WTC11 (cell line): ENCODE measurements around the gene MOB3B. TPM values are rescaled to one million over a fixed set of nuclear protein-coding genes. Genes with fewer than 3 reads are reported as not detected.

Source experiments
- ATAC-seq: fragments of 200-7000 bp; cut with Tn5 transposase; 2 replicates; pipeline ENCODE4 v1.10.0; 2021; ENCODE audit warnings: mild to moderate bottlenecking, moderate library complexity
- CTCF ChIA-PET: fragments of 300-600 bp; sonication (Branson Sonifier 250); formaldehyde crosslinking; loops from one replicate; lab custom pipeline; 2021; ENCODE audit warnings: antibody characterized with exemption; lab: Charles Lee
- POLR2A ChIA-PET: fragments of 350-600 bp; sonication (Branson Sonifier 250); formaldehyde crosslinking; loops from one replicate; lab custom pipeline; 2021; ENCODE audit warnings: antibody characterized with exemption; lab: Charles Lee
- DNase-seq: peaks from one replicate; pipeline ENCODE4 v3.0.0; 2021; ENCODE audit warnings: low spot score
- H3K27ac Mint-ChIP-seq: 2 replicates; pipeline ENCODE4 v1.8.0; 2021; ENCODE audit warnings: mixed read lengths
- H3K27me3 Mint-ChIP-seq: 2 replicates; pipeline ENCODE4 v1.8.0; 2021; ENCODE audit warnings: low read depth, mild to moderate bottlenecking, moderate library complexity, mixed read lengths
- H3K36me3 Mint-ChIP-seq: 2 replicates; pipeline ENCODE4 v1.8.0; 2021; ENCODE audit warnings: mixed read lengths
- H3K4me1 Mint-ChIP-seq: 2 replicates; pipeline ENCODE4 v1.8.0; 2022; ENCODE audit warnings: mixed read lengths
- H3K4me3 Mint-ChIP-seq: 2 replicates; pipeline ENCODE4 v1.8.0; 2021; ENCODE audit warnings: mild to moderate bottlenecking, moderate library complexity, mixed read lengths
- H3K9me3 Mint-ChIP-seq: 2 replicates; pipeline ENCODE4 v1.8.0; 2021; ENCODE audit warnings: mixed read lengths
- ARID4B ChIP-seq: sonication (generic); formaldehyde crosslinking; IDR thresholded peaks from 2 replicates; pipeline ENCODE4 v1.8.0; 2023; ENCODE audit warnings: missing genetic modification reagents, mild to moderate bottlenecking, borderline replicate concordance
- ATF3 ChIP-seq: sonication (generic); formaldehyde crosslinking; conservative IDR thresholded peaks from 2 replicates; pipeline ENCODE4 v1.8.1; 2022; ENCODE audit warnings: mild to moderate bottlenecking, missing genetic modification reagents
- CDX4 ChIP-seq: fragments of 250-450 bp; sonication (Bioruptor Pico); IDR thresholded peaks from 2 replicates; pipeline ENCODE4 v1.9.0; 2021; ENCODE audit warnings: moderate library complexity, mild to moderate bottlenecking, inconsistent platforms, borderline replicate concordance
- CREB1 ChIP-seq: sonication (generic); formaldehyde crosslinking; IDR thresholded peaks from 2 replicates; pipeline ENCODE4 v1.8.0; 2023; ENCODE audit warnings: mild to moderate bottlenecking, missing genetic modification reagents
- CREM ChIP-seq: sonication (generic); formaldehyde crosslinking; IDR thresholded peaks from 2 replicates; pipeline ENCODE4 v1.8.1; 2022; ENCODE audit warnings: mild to moderate bottlenecking, missing genetic modification reagents, moderate library complexity
- FOXK1 ChIP-seq: sonication (generic); formaldehyde crosslinking; IDR thresholded peaks from 2 replicates; pipeline ENCODE4 v1.8.0; 2022; ENCODE audit warnings: mild to moderate bottlenecking, moderate library complexity, missing genetic modification reagents
- FOXP1 ChIP-seq: sonication (generic); formaldehyde crosslinking; IDR thresholded peaks from 2 replicates; pipeline ENCODE4 v1.8.0; 2022; ENCODE audit warnings: missing genetic modification reagents, mild to moderate bottlenecking, moderate library complexity, borderline replicate concordance
- GRHL2 ChIP-seq: fragments of 250-450 bp; sonication (Bioruptor Pico); IDR thresholded peaks from 2 replicates; pipeline ENCODE4 v1.8.0; 2022; ENCODE audit warnings: mild to moderate bottlenecking, moderate library complexity; ENCODE audit not compliant: insufficient replicate concordance, severe bottlenecking
- GTF2I ChIP-seq: fragments of 250-450 bp; sonication (Bioruptor Pico); conservative IDR thresholded peaks from 2 replicates; pipeline ENCODE4 v1.4.0; 2021; ENCODE audit warnings: mild to moderate bottlenecking
- JUN ChIP-seq: sonication (generic); formaldehyde crosslinking; IDR thresholded peaks from 2 replicates; pipeline ENCODE4 v1.8.0; 2023; ENCODE audit warnings: mild to moderate bottlenecking, missing genetic modification reagents
- MXD4 ChIP-seq: fragments of 250-450 bp; sonication (Bioruptor Pico); IDR thresholded peaks from 2 replicates; pipeline ENCODE4 v1.8.0; 2021; ENCODE audit warnings: mild to moderate bottlenecking, moderate library complexity, borderline replicate concordance
- NR1H2 ChIP-seq: sonication (generic); formaldehyde crosslinking; IDR thresholded peaks from 2 replicates; pipeline ENCODE4 v1.9.0; 2021; ENCODE audit warnings: mild to moderate bottlenecking, moderate library complexity, missing genetic modification reagents
- OVOL2 ChIP-seq: fragments of 250-450 bp; sonication (Bioruptor Pico); IDR thresholded peaks from 2 replicates; pipeline ENCODE4 v1.9.0; 2021; ENCODE audit warnings: mild to moderate bottlenecking, borderline replicate concordance
- PRDM15 ChIP-seq: sonication (generic); formaldehyde crosslinking; IDR thresholded peaks from 2 replicates; pipeline ENCODE4 v1.8.0; 2022; ENCODE audit warnings: missing genetic modification reagents
- SMAD4 ChIP-seq: sonication (generic); formaldehyde crosslinking; IDR thresholded peaks from 2 replicates; pipeline ENCODE4 v1.8.0; 2022; ENCODE audit warnings: mild to moderate bottlenecking, missing genetic modification reagents
- SOX15 ChIP-seq: fragments of 250-450 bp; sonication (Bioruptor Pico); IDR thresholded peaks from 2 replicates; pipeline ENCODE4 v1.9.0; 2021; ENCODE audit warnings: mild to moderate bottlenecking
- ZMAT4 ChIP-seq: fragments of 250-450 bp; sonication (Bioruptor Pico); IDR thresholded peaks from 2 replicates; pipeline ENCODE4 v1.9.0; 2021; ENCODE audit warnings: mild to moderate bottlenecking
- ZNF219 ChIP-seq: sonication (generic); formaldehyde crosslinking; IDR thresholded peaks from 2 replicates; pipeline ENCODE4 v1.8.0; 2023; ENCODE audit warnings: missing genetic modification reagents, mild to moderate bottlenecking, borderline replicate concordance
- ZNF263 ChIP-seq: sonication (generic); formaldehyde crosslinking; IDR thresholded peaks from 2 replicates; pipeline ENCODE4 v1.8.1; 2022; ENCODE audit warnings: low read depth, mild to moderate bottlenecking, moderate library complexity, missing genetic modification reagents
- ZNF317 ChIP-seq: sonication (generic); formaldehyde crosslinking; IDR thresholded peaks from 2 replicates; pipeline ENCODE4 v1.8.1; 2023; ENCODE audit warnings: low read depth, mild to moderate bottlenecking, moderate library complexity, missing genetic modification reagents, borderline replicate concordance
- ZNF512 ChIP-seq: sonication (generic); formaldehyde crosslinking; IDR thresholded peaks from 2 replicates; pipeline ENCODE4 v1.8.1; 2022; ENCODE audit warnings: missing genetic modification reagents, borderline replicate concordance
- total RNA-seq: library from RNA; stranded (reverse); gene quantifications from 3 replicates; pipeline ENCODE4 v1.2.3, GENCODE V29; 2021

MOB3B gene
- total RNA-seq, 1 experiment from 2014 or later, result 25.1 TPM

GRCh38 chr9:27536168-27536567 is 6.6 kb upstream of the MOB3B start:
- ATAC-seq, result no peak
- ChIA-PET POLR2A (interaction anchor here (1.2 kb wide), 1 partner anchor 46 kb away, joined by 3 read pairs; no protein-coding TSS in a partner anchor), CTCF (interaction anchor here (0.5 to 2.4 kb wide), 9 partner anchors 11 to 401 kb away, joined by 3 to 22 read pairs (median 4); no protein-coding TSS in a partner anchor)
- H3K4me3 Mint-ChIP-seq, result no peak overlapping the region
- TF ChIP-seq ATF3 (CRISPR knock-in tag) (no peak), CREB1 (no peak), JUN (no peak), GRHL2 (CRISPR knock-in tag) (no peak), FOXK1 (CRISPR knock-in tag) (no peak), ZNF317 (CRISPR knock-in tag) (no peak), ZNF263 (CRISPR knock-in tag) (no peak), GTF2I (no peak), CDX4 (CRISPR knock-in tag) (no peak), NR1H2 (no peak), PRDM15 (CRISPR knock-in tag) (no peak), OVOL2 (CRISPR knock-in tag) (no peak), SMAD4 (no peak), MXD4 (CRISPR knock-in tag) (no peak), SOX15 (no peak), FOXP1 (CRISPR knock-in tag) (no peak), ARID4B (CRISPR knock-in tag) (no peak)
- H3K36me3 Mint-ChIP-seq, result peaks cover 2% of the 10 kb centered on the region; the same call in 1 of the 2 replicates
- DNase-seq, result no peak
- H3K27me3 Mint-ChIP-seq, result no peaks in the 10 kb centered on the region
- H3K27ac Mint-ChIP-seq, result no peak overlapping the region
- peaks cover 26% of the 10 kb centered on the region for H3K4me1 Mint-ChIP-seq
- no peaks in the 10 kb centered on the region for H3K9me3 Mint-ChIP-seq

GRCh38 chr9:27535701-27536118 is 6.1 kb upstream of the MOB3B start:
- ChIA-PET CTCF (interaction anchor here (0.5 to 2.4 kb wide), 9 partner anchors 10 to 400 kb away, joined by 3 to 22 read pairs (median 4); no protein-coding TSS in a partner anchor), POLR2A (interaction anchor here (1.2 kb wide), 1 partner anchor 46 kb away, joined by 3 read pairs; no protein-coding TSS in a partner anchor)
- DNase-seq, result peak; percentile 57
- H3K27ac Mint-ChIP-seq, result no peak overlapping the region
- ATAC-seq, result peak; percentile 97
- H3K36me3 Mint-ChIP-seq, result no peaks in the 10 kb centered on the region; the same call in 1 of the 2 replicates
- H3K27me3 Mint-ChIP-seq, result no peaks in the 10 kb centered on the region
- no peak overlapping the region for H3K4me3 Mint-ChIP-seq
- peaks cover 31% of the 10 kb centered on the region for H3K4me1 Mint-ChIP-seq
- no peaks in the 10 kb centered on the region for H3K9me3 Mint-ChIP-seq
- TF ChIP-seq ZNF512 (CRISPR knock-in tag) (no peak), CREM (CRISPR knock-in tag) (no peak), ZMAT4 (CRISPR knock-in tag) (no peak), ZNF219 (CRISPR knock-in tag) (no peak)
